COLO668 (cell line): Measurements from ENCODE around the gene LAX1.
"Not testable (repeated sequence)": the region's sequence is repeated elsewhere in the genome, so short reads cannot be mapped to it uniquely, and the experiment has no call there.

Experiments used
- DNase-seq: peaks from one replicate; lab custom pipeline; 2025; ENCODE audit not compliant: unreplicated experiment; lab: John Stamatoyannopoulos, UW

LAX1 gene

DNA sequence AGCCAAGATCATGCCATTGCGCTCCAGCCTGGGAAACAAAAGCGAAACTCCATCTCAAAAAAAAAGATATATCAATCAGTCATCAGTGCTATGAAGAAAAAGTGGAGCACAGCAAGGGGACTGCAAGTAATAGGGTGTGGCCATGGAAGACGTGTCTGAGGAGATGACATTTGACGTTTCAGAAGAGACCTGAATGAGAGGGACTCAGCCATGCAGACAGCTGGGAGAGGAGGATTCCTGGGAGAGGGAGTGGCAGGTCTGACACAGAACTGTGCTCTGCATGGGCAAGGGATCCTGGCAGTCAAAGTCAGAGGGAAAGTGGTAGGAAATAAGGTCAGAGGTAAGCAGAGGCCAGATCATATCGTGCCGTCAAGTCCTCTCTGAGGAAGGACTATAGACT lies 3.3 kb downstream of the LAX1 start:
- no peak for DNase-seq

DNA sequence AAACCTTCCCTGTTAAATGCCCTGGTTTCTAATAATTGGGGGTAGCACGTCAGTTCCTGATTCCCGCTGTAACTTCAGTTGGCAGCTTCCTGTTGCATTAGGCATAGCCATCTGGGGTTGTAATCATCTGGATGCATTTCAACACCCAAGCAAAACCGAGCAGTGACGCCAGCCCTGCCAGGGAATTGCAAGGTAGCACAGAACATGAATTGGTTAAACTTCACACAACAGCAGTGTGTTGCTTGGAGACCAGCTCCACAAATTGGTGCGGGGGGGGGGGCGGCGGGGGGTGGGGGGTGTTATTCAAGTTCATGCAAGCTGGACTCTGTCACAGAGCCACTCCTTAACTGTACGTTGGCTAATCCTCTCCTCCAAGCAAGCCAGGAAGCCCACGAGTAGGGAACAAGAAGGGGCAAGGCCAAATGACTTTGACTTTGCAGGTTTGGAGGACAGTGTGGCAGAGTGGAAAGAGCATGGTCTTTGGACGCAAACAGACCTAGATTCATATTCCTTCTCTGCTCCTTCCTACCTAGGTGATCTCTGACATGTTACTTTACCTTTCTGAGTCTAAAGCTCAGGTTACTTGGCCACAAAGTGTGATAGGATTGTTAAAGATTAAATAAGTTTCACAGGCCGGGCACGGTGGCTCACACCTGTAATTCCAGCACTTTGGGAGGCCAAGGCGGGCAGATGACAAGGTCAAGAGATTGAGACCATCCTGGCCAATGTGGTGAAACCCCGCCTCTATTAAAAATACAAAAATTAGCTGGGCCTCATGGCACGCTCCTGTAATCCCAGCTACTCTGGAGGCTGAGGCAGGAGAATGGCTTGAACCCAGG lies 4.7 kb downstream of the LAX1 start:
- DNase-seq: no peak

DNA sequence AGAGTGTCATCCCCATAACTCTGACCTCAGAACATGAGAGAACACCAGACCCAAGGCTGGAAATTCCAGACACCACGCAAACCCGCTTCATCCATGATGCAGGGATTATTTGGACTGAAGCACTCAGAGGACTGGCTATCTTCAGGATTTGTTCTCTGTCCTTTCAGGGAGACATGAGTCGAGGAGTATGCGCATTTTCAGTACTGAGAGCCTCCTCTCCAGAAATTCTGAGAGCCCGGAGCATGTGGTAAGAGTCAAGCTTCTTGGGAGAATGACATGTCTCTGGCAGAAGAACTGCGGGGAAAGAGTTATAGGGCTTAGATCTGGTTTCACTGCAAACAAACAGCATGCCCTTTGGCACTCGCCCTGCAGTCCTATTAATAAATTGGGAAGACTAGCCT lies 6.9 kb downstream of the LAX1 start:
- DNase-seq: no peak

DNA sequence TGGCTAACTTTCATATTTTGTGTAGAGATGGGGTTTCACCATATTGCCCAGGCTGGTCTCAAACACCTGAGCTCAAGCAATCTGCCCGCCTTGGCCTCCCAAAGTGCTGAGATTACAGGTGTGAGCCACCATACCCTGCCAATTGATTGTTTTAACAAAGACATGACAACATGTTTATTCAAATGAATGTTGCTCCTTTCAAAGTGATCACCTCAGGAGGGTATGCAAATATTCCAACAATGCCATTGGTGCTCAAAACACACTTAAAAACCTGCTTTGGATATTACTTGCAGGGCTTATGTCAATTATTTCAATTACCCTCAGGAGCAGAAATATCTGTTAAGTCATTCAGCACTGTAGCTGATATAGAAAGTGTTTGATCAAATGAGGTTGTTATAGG lies 7.9 kb downstream of the LAX1 start:
- no peak for DNase-seq

DNA sequence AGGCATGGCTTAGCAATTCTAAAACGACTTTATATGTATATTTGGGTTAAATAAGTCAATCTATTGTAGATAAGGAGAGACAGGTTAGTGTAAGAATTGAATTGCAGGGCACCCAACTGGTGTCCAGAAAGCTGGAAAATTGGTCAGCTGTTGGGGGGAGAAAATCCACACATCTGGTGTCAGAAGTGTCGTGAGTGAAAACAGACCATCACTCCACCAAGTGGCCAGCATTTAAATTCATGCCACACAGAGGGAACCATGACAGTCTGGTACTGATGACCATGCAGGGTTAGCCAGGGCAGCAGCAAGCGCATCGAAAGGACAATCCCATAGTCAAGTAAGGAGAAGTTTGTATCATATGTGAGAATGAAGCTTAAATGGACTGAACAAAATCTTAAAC lies 11.7 kb downstream of the LAX1 start:
- no peak for DNase-seq

DNA sequence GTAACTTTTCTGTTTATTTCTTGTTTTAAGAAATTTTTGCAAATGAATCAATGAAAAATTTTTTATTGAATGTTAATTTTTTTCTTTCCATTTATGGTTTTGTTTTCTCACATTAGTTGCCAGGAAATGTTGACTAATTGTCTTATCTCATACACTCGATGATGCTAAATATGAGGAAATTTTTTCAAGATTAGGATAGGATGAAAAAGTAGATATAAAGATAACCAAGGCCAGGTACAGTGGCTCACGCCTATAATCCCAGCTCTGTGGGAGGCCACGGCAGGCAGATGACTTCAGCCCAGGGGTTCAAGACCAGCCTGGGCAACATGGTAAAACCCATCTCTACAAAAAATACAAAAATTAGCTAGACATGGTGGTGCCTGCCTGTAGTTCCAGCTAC lies 12.6 kb downstream of the LAX1 start:
- no peak for DNase-seq

DNA sequence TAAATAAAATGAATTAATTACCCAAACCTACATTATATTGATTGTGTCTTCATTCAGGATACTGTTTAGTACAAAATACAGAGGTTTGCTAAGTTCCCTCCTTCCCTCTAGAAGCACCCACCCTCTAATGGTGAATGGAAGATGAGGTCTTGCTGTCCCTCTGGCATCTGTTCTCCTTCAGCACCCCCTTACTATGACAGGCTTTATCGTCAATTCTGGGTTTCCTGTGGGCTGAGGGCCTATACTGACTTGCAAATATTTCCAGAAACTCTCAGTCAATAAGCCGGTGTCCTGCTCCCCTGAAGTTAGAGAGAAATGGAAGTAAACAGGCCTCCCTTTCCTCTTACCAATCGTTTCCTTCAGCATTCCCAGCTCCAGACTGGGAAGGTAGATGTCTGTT lies 13.2 kb downstream of the LAX1 start:
- no peak for DNase-seq

DNA sequence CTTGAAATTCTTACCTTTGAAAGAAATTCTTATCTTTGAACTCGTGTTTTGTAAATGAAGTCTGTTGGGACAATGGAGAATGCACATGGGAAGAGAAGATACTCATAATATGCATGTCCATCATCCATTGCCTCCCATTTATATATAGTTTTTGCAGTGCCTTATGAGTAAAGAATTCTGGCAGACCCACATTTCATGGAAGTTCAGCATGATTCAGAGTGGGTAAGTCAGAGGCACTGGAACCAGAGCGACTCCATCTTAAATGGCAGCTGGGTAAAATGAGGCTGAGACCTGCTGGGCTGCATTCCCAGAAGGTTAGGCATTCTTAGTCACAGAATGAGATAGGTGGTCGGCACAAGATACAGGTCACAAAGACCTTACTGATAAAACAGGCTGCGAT lies 13.8 kb downstream of the LAX1 start:
- no peak for DNase-seq

DNA sequence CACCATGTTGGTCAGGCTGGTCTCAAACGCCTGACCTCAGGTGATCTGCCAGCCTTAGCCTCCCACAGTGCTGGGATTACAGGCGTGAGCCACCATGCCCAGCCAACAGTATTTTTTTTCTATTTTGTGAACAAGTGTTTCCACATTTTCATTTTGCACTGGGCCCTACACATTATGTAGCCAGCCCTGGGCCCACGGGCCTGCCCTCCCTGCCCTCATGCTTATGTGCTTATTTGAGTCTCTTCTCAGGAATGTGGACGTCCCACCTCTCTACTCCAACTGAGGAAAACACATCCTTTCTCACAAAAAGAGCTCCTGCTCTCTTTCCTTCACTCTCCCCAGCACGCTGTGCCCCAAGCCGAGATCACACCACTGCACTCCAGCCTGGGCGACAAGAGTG lies 17.0 kb downstream of the LAX1 start:
- no peak for DNase-seq

DNA sequence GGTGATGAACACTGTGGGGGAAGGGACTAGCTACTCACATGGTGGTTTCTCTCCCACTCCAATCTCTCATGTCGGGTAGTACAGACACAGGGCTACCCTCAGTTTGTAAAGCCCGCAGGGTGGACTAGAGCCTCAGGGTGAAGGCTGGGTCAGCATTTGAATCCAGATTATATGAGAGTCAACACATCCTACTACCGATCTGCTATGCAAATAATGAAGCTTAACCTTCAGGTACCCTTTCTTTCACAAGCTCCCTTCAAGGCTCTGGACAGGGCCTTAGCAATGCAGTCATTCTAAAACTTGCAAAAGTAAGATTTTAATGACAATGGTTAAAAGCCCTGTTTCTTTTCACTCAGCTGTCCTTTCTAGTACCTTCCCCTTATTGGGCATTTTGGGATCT lies 25.0 kb downstream of the LAX1 start:
- no peak for DNase-seq

DNA sequence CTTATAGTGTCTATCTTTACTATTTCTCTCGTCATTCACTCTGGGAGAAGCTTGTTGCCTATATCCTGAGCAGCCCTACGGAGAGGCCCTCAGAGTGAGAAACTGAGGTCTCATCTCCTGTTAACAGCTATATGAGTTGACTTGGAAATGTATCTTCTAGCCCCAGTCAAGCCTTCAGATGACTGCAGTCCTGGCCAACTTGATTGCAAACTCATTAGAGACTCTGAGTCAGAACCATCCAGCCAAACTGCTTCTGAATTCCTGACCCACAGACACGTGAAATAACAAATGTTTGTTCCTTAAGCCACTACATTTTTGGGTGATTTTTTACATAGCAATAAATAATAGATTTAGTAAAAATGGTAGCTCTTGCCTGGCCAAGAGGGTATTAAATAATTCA lies 26.5 kb downstream of the LAX1 start:
- no peak for DNase-seq

DNA sequence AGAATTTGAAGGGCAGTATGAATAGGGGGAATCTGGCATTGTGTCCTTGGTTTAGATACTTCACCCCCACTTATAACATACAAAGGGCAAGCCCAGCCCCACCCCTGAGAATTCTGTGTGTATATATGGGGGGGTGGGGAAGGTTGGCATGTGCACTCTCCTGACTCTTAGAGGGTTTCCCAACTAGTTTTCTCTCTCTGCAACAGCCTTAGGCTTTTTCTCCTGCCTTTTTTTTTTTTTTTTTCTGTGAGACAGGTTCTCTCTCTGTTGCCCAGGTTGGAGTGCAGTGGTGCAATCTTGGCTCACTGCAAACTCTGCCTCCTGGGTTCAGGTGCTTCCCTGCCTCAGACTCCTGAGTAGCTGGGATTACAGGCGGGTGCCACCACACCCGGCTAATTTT lies 27.5 kb downstream of the LAX1 start:
- no peak for DNase-seq

DNA sequence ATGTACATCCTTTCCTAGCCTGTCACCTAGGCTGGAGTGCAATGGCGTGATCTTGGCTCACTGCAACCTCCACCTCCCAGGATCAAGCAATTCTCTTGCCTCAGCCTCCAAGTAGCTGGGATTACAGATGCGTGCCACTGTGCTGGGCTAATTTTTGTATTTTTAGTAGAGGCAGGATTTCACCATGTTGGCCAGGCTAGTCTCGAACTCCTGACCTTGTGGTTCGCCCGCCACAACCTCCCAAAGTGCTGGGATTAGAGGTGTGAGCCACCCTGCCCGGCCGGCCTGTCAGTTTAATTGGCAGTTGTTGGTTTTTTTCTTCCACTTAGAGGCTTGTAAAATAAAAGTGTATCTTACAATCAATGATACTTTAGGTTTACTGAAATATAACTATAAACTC lies 28.6 kb downstream of the LAX1 start:
- not testable (repeated sequence) for DNase-seq

DNA sequence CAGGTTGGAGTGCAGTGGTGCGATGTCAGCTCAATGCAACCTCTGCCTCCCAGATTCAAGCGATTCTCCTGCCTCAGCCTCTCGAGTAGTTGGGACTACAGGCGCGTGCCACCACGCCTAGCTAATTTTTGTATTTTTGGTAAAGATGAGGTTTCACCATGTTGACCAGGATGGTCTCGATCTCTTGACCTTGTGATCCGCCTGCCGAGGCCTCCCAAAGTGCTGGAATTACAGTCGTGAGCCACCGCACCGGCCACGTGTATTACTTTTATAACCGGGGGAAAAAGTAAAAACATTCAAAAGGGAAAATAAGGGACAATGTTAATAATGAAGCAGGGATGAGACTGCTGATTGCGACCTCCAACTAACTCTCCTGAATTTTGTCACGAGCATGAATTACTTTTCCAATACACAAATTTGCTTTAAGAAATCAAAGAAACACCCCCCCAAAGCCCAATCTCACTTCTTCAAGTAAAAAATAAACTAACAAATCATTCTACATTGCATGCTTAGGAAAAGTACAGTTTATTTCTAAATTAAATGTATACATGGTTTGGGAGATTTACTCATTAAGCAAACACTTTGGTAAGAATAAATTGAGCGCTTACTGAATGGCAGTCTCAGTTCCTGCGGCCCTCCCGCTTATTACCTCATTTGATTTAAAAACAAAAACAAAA lies 29.9 kb downstream of the LAX1 start:
- DNase-seq: no peak

DNA sequence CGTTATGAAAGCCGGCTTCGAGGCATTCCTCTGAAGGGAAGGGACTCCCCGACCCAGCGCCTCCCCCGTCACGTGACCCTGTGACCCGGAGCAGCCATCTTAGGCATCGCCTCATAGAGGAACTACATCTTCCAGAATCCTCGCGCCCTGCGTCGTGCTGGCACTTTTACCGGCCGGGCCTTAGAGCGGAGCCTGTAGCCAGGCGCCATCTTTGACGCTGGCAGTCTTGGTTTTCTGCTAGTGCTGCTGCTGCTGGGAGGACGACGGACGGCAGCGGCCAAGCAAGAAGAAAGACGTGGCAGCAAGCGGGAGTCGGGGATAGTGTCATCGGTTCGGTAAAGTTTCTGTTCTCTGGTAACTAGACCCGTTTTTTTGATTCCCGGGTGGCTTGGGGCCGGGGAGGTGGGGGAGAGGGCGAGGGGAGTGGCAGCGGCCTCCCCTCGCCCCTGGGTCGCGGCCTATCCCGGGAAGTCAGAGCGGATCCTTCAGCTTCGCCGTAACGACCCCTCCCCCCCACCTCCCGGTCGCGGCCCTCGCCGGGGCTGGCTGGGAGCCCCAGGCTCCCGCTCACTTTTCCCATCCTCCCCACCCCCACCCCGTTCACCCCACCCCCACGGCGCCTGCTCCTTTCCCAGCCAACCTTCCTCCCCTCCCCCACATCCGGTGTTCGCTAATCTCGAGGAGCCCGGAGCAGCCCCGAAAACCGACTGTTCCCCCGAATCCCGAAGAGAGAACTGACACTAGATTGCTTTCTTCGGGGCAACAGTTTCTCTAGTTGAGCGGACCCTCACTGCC lies 30.7 kb downstream of the LAX1 start, which contains the start of the genes ZBED6 and ZC3H11A:
Gene ZBED6 (plus strand): TSS at position 183 of the 795 bp plus-strand sequence. CDS start 1,900 bp downstream, outside the sequence.
Gene ZC3H11A (plus strand): TSS at position 183 of the 795 bp plus-strand sequence. CDS start 21,448 bp downstream, outside the sequence.
- DNase-seq: peak; percentile 98

DNA sequence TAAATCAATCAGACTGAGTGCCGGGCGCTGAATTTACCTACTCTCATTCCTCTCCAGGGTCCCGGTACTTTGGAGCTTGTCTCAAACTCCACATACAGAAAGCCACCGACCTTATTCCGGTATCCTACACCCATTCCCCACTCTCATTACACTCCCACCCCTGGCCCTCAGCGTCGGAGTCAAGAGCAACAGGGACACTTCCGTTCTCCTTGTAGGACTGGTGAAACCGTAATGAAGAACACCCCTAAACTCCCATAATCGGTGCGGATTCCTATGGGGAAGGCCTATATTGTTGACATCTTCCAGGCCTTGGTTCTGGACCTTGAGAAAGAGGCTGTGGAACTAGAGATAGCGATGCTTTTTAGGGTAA lies 31.2 kb downstream of the LAX1 start:
- DNase-seq: peak; percentile 44

DNA sequence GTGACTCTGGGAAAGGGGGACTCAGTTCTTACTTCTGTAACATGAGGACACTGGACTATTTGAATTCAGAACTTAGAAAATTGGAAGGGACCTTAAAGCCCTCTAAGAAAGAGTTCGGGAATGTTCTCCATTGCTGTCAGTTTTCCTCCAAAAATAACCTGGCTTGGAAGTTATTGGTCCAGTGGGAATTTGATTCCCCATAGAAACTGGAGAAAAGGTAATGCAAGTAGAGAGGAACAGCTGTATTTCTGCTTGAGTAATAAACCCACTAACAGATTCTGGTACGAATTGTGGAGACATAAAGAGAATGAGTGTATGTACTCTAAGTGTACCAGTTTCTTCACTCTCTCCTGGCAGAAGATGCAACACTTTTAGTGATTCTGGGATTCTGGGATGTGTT lies 32.2 kb downstream of the LAX1 start:
- DNase-seq: no peak

DNA sequence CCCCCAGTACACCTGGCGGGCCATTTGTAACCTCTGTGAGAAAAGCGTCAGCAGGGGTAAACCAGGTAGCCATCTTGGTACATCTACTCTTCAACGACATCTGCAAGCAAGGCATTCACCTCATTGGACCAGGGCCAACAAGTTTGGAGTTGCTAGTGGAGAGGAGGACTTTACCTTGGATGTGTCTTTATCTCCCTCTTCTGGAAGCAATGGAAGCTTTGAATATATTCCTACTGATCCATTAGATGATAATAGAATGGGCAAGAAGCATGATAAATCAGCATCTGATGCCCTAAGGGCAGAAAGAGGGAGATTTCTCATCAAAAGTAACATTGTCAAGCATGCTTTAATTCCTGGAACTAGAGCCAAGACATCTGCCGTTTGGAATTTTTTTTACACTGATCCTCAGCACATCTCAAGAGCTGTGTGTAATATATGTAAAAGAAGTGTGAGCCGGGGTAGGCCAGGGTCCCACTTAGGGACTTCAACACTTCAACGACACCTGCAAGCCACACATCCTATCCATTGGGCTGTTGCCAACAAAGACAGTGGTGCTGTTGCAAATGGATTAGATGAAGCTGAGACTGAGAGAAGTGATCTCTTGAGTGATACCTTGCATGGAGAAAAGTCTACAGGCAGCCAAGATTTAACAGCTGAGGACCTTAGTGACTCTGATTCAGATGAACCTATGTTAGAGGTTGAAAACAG lies 33.1 kb downstream of the LAX1 start:
- DNase-seq: no peak

DNA sequence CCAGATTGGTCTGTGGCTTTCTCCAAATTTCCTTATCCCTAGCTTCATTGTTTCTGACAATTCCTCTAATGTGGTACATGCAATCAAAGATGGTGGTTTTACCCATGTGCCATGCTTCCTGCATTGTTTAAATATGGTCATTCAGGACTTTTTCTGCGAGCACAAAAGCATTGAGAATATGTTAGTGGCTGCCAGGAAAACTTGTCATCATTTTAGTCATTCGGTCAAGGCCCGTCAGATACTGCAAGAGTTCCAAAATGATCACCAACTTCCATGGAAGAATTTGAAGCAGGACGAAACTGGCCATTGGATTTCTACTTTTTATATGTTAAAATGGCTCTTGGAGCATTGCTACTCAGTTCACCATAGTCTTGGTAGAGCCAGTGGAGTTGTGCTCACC lies 34.2 kb downstream of the LAX1 start:
- DNase-seq: no peak

DNA sequence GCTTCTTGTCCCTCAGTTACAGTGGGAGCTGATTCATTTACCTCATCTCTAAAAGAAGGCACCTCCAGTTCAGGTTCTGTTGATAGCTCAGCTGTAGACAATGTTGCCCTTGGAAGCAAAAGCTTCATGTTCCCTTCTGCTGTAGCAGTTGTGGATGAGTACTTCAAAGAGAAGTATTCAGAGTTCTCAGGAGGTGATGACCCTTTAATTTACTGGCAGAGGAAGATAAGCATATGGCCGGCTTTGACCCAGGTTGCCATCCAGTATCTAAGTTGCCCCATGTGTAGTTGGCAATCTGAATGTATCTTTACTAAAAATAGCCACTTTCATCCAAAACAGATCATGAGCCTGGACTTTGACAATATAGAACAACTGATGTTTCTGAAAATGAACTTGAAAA lies 35.0 kb downstream of the LAX1 start:
- no peak for DNase-seq

DNA sequence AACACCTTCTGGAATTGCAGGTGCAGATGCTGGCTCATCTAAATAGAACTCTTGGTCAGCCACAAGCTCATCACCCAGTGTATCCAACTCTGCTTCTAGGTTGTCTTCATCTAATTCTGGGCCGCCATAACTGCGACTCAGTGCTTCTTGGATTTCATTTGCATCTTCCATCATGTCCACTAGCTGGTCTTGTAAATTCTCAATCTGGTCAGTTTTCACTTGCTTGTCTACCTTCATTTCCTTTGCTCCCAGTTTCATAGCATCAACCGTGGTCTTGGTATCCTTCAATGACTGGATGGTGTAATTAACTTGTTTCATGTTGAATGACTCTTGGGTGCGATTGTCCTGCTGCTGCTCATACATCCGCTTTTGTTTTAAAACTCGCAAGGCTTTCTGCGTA lies 40.7 kb downstream of the LAX1 start:
- no peak for DNase-seq
